Measurements from ENCODE around the gene AZIN2.
"Not testable (repeated sequence)": the region's sequence is repeated elsewhere in the genome, so short reads cannot be mapped to it uniquely, and the experiment has no call there.

The AZIN2 gene

GRCh38 chr1:33060579-33061083 is 20.3 kb upstream of the AZIN2 start:
- no peak for DNase-seq

GRCh38 chr1:33061834-33062233 is 19.1 kb upstream of the AZIN2 start:
- no peak for DNase-seq

- DNase-seq, result not testable (repeated sequence)
Measured at GRCh38 chr1:33064284-33064683, 16.7 kb upstream of the AZIN2 start.

DNA sequence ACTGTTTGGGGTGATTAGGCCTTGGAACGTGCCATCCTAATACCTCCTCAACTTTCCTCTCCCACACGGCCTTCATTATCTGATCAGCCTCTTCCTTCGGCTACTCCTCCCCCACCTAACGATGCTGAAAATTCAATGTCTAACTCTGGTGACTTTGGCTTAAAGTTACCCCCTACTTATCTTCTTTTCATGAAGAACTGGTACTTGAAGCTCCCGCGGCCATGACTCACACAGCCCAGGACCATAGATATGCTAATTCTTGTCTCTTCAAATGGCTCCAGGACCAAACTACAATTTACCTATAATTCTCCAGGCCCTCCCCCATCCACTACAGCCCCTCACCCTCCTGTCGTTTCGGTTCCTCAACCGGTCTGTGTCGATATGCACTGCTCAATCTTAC is 15.7 kb upstream of the AZIN2 start:
- DNase-seq, result no peak

DNA sequence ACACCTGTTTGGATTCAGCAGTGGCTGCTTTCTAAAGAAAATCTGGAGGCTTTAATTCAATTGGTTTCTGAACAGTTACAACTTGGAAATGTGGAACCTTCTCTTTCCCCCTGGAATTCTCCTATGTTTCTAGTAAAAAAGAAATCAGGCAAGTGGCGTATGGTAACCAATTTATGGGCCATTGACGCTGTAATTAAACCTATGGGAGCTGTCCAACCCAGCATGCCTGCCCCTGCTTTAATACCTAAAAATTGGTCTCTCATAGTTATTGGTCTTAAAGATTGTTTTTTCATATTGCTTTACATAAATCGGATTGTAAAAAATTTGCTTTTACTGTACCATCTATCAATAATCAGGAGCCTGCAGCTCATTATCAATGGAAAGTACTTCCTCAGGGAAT is 14.5 kb upstream of the AZIN2 start:
- DNase-seq, result not testable (repeated sequence)

DNA sequence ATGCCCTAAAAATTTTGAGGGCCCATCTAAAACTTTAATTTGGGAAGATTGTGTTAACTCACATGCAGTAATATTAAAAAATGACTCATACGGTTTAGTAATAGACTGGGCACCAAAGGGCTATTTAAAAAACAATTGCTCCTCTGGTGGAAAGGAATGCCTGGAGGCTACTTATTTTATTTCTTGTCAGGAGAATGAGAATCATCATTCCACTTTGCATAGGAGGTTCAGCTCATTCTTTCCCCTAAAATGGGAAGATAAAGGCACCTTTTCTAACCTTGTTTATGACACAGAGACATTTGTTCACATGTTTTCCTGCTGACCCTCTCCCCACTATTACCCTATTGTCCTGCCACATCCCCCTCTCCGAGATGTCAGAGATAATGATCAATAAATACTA is 12.8 kb upstream of the AZIN2 start:
- DNase-seq, result not testable (repeated sequence)

GRCh38 chr1:33070628-33071027 is 10.3 kb upstream of the AZIN2 start:
- DNase-seq, result no peak

- DNase-seq, result no peak
Measured at GRCh38 chr1:33072707-33073106, 8.2 kb upstream of the AZIN2 start.

- DNase-seq, result no peak
Measured at GRCh38 chr1:33074193-33074945, 6.6 kb upstream of the AZIN2 start.

DNA sequence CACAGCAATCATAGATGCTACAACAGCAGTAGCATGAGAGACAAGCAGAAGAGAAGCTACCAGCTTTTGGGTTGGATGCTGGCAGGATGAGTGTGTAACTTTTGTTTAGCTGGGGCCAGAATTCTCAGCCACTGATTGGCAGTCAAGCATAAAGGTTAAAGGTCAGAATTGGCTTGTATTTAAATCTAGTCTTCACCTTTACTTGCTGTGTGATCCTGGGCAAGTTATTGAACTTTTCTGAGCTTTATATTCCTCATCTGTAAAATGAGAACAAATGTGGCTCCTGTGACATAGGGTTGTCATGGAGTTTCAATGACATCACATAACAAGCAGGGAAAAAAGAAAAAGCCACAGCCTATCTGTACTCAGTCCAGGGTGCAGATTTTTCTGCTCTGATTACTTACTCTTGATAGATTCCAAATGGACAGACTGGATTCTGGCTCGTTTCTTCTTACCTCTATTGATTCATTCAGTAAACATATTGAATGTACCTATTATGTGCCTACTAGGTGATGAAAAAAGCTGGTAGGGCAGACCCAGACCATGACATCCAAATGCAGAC is 2.8 kb upstream of the AZIN2 start:
- no peak for DNase-seq

GRCh38 chr1:33080373-33080772 is 580 bp upstream of the AZIN2 start:
- no peak for DNase-seq

DNA sequence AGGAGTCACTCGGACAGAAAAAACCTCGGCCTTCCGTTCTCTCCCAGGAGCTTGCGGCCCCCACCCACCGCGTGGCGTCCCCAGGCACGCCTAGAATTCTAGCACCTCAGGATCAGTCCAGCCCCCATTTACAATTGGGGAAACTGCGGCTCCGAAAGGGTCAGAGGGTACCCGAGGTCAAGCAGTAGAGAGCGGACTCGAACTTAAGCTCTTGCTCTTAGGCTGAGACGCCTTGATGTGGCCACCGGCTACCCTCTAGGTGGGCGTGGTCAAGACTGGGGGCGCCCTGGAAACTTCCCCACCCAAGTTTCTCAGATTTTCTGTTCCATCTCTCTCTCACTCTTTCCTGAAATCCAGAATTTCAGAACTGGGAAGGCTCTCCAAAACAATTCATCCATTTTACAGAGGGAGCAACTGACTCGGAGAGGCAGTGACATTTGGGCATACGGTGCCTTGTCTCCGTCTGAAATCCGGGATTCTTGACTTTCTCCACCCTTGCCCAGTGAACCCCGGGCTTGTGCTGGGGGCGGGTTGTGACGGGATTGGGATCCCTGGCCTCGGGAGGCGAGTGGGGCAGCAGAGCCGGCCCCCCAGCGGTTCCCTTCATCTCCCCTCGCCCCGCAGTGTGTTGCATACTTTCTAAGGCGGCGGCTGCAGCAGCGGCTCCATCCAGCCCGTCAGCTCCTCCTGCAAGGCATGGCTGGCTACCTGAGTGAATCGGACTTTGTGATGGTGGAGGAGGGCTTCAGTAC is 777 bp downstream of the AZIN2 start:
- no peak for DNase-seq

DNA sequence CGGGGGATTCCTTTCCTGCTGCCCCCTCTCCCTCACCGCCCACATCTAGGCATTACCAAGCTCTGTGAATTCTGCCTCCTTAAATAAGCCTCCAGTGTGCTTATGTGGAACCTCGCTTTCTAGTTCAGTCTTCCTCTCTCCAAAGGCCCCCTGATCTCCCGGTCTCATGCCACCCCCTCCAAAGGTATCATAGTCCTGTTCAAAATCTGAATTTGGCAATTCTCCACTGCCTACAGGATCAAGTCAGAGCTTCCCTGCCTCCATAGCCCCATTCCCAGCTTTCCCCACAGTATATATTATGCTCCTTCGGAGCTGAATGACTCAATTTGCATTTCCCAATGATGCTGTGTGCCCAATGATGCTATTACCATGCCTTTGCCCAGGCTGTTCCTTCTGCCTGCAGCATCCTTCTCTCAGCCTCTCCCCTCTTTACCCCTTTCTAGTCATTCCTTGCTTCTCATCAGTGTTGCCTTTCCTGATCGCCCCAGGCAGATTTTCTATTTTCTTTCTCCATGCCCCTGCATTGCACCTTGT is 1.7 kb downstream of the AZIN2 start:
- no peak for DNase-seq

DNA sequence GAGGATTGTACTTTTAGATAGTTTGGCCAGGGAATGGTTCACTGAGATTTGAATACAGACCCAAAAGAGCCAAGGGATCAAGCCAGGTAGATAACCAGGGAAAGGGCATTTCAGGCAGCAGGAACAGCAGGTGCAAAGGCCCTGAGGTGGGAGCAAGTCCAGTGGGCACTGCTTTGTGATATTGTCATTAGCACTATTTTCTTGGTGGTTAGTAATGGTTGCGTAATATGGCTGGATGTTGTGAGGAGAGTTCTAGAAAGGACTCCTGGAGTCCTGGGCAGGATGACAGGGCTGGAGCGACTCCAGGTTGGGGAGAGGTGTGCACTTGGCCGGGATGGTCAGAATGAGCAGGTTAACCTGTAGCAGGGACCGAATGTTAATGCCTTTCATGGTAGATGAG is 4.4 kb downstream of the AZIN2 start:
- DNase-seq, result no peak

GRCh38 chr1:33086384-33086850 is 5.5 kb downstream of the AZIN2 start:
- peak; percentile 34 for DNase-seq

GRCh38 chr1:33087677-33088076 is 6.7 kb downstream of the AZIN2 start:
- no peak for DNase-seq

DNA sequence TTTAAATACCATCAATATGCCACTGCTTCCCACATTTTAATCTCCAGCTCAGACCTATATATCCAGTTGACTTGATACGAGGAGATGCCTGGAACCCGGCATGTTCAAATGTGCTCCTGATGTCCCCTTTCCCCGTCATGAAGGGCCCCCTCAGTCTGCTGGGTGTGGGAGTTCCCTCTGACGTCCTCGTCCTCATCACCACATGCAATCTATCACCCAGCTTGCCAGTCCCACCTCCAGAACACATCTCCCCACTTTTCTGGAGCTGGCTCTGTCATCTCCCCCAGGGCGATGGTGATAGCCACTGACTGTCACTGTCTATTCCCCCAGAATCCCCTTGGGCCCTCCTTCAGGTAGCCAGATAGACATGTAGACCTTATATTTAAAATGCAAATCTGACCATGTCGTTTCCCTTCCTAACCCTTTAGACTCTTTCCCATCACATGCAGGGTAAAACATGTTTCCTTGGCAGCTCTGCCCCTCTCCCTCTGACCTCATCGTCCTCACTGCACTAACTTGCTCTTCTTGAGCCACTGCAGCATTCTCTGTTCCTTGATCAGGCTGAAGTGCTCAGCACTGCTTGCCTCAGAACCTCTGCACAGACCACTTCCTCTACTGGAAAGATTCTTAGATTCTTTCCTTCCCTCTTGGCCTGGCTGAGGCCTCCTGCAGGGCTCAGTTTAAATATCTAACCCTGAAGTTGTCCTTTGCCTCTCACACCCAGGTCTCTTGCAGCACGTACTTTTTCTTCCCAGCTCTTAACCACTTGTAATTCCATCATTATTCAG is 7.4 kb downstream of the AZIN2 start:
- no peak for DNase-seq

- no peak for DNase-seq
Measured at GRCh38 chr1:33089457-33089856, 8.5 kb downstream of the AZIN2 start.

DNA sequence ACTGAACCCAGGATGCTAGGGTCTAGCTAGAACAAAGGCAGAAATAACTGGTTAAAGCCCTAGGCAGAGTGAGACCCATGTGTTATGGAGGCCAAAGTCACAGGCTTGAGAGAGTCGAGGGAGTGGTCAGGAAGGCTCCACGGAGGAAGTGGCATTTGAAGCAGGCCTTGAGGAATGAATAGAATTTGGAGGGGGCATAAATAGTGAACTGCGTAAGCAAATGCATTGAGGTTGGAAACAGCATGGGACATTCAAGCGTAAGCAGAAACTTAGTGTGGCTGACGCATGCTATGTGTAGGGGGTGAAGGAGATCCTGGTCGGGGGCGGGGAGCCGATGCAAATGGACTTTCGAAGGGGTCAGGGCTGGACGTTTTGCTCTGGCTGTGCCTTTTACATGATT is 11.5 kb downstream of the AZIN2 start:
- no peak for DNase-seq

- DNase-seq, result no peak
Measured at GRCh38 chr1:33093004-33093403, 12.1 kb downstream of the AZIN2 start.

DNA sequence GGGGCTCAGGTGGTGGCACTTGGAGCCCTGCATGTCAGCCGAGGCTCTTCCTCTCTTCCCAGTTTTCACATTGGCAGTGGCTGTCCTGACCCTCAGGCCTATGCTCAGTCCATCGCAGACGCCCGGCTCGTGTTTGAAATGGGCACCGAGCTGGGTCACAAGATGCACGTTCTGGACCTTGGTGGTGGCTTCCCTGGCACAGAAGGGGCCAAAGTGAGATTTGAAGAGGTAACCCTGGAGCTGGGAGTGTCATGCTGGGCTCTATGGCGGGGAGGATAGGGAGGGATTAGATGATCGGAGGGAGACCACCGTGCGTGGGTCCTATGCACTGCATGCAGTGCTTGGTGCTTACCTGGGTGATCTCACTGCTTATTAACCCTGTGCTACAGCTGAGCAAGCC is 13.5 kb downstream of the AZIN2 start:
- DNase-seq, result no peak

- peak; percentile 26 for DNase-seq
Measured at GRCh38 chr1:33094971-33095604, 14.1 kb downstream of the AZIN2 start.

Data from activated CD8-positive, alpha-beta memory T cell treated with anti-CD3 and anti-CD28 coated beads, Interleukin-2, amount 50 U/mL, for 4 hours (primary cell).